Retina (tissue), 1 donor: ENCODE results near the gene CD8B.
"Not testable (repeated sequence)": the region's sequence is repeated elsewhere in the genome, so short reads cannot be mapped to it uniquely, and the experiment has no call there.

Source experiments
- DNase-seq: peaks from one replicate; pipeline ENCODE4 v3.0.0-alpha.2; 2016

Gene CD8B

DNA sequence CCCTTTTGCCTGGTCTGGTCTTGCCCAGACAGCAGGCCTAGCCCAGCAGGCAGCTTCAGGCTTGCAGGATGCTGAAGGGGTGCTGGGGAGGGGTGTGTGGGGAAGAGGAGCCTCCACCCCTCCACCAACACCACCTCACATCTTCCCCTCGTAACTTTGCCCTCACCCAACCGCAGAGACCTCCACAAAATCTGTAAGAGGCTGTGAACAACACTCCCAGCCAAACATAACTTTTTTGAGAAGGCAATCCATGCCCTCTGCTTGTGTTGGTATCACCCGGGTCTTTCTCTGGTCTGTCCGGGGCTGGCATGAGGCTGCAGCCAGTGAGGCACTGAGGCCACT is 26.2 kb downstream of the CD8B start:
- not testable (repeated sequence) for DNase-seq

GRCh38 chr2:86833315-86833714 is 28.4 kb downstream of the CD8B start:
- no peak for DNase-seq

DNA sequence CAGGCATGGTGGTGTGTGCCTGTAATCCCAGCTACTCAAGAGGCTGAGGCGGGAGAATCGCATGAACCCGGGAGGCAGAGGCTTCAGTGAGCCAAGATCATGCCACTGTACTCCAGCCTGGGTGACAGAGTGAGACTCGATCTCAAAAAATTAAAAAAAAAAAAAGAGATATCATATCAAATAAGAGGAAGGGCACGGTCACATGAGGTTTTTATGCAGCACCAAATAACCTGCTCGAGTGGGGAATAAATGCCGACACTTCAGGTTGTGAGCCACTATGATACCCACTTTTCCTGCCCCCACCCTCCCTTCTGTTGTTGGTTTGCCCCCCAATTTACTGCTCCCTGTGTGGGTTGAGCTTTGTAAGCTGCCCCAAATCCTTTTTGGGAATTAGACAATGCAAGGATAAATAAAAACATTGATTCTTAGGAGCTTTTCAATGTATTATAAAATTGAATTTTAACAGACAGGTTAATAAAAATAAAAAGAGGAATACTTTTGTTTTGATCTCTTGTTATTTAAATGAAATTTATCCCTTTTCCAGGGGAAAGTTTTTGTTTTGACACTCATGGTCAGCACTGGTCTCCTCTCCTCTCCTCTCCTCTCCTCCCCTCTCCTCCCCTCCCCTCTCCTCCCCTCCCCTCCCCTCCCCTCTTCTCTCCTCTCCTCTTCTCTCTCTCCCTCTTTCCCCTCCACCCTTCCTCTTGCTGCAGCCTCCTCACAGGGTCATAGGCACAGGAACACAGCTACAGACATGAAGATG is 29.2 kb downstream of the CD8B start:
- no peak for DNase-seq

GRCh38 chr2:86831537-86831936 is 30.1 kb downstream of the CD8B start:
- no peak for DNase-seq

- DNase-seq: no peak
These were observed 34.7 kb downstream of the CD8B start for GRCh38 chr2:86826951-86827350.

GRCh38 chr2:86825693-86826381 is 35.8 kb downstream of the CD8B start:
- DNase-seq: no peak

DNA sequence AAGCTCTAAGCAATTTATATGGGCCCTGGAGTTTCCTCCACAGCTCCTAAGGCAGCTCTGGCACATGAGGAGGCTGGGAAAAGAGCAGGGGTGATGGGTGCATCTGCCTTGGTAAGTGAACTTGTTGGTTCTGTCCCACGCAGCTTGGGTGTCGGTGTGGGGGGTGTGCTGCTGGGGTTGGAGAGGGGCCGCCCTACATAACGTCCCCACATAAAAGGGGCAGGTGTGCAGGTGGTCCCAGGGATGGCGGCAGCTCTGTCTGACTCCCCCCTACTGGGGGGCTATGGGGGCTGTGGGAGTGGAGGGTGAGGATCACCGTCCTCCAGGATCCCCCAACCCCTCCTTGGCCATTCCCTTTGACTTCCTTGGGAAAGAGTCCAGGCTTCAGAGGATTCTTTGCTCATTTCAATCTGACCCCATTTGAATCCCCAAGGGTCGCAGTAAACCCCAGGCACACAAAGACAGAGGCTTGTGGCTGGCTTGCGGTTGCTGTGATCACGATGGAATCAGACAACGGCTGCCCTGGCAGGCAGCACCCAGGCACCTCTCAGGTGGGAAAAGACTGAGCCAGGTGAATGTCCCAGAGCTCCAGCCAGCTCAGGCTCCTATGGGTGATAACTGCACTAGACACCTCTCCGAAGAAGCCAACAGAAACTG is 36.5 kb downstream of the CD8B start:
- no peak for DNase-seq

GRCh38 chr2:86822668-86823345 is 38.9 kb downstream of the CD8B start:
- no peak for DNase-seq

DNA sequence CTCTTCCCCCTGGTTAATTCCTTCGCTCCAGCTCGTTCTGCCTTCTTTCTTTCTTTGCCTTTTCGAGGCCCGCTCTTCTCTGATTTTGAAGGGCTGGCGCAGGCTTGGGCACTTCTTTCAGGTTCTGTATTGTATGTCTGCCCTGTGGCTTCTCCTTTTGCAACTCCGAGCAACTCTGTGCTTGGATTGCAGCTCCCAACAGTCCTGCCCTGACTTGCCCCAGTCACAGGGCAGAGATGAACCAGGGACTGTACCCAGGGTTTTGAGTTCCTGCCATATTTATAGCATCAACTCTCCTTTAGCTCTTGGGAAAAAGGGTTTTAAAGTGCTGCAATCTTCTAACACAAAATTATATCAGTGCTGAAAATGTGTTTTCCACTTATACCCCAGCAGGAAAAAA is 39.8 kb downstream of the CD8B start:
- no peak for DNase-seq

GRCh38 chr2:86821306-86821705 is 40.4 kb downstream of the CD8B start:
- no peak for DNase-seq

GRCh38 chr2:86818957-86819356 is 42.7 kb downstream of the CD8B start:
- DNase-seq: no peak

GRCh38 chr2:86818114-86818801 is 43.4 kb downstream of the CD8B start:
- no peak for DNase-seq

- no peak for DNase-seq
These were observed 46.1 kb downstream of the CD8B start for GRCh38 chr2:86815611-86816010.

DNA sequence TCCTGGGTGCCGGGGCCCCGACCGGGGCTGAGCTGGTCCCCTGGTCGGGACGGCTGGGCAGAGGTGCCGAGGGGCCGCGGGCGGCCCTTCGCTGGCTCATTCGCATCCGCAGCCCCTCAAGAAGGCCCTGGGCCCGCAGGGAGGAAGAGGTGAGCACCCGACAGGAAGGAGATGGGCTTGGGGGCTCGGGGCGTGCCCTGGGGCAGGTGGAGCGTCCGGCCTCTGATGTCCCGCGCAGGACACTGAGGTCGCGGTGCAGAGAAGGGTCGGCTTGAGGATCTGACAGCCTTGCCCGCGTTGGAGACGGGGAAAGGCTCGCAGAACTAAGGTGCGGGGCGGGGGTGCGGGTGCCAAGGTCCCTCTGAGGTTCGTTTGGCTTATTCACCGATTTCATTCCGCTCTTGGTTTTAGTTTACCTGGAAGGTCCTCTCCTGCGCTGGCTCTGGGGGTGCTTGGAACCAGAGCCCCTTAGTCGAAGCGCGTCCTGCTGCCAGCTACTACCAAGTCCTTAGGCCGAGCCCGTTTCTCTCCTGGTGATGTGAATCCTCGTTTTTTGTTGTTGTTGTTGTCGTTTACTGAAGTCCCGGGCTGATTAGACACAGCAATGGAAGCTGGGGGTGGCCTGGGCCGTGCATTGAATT is 52.1 kb downstream of the CD8B start:
- peak; percentile 60 for DNase-seq

DNA sequence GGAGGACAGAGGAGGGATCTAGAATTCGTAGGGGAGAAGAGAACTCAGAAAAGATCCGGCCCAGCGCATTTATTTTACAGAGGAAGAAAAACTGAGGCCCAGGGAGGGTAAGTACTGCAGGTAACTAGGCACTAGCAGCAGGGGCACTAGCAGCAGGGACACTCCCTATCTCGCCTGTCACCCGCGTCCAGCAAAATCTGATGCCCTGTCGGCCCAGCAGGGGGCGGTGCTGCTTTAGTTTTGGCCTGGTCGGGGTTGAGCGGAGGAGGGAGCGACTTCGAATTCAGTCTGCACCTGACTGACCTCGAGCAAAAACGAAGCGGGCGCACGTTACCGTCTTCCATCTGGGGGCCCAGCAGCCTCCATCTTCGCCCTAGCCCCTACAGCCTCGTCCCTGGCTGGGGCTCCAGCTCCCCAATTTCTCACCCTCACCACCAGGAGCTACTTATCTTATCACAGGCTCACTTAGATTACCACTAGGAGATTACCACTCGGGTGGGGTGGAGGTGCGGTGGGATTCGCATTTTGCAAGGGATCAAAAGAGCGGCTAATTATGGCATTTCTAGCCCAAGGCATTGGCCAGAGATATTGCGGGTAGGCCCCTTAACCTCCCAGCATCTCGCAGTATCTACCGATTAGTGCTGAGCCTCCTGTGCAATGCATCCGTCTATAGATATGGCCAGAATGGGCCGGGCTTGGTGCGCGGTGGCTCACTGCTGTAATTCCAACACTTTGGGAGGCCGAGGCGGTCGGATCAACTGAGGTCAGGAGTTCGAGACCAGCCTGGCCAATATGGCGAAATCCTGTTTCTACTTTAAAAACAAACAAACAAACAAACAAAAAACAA is 53.1 kb downstream of the CD8B start:
- DNase-seq: peak; percentile 96

- peak; percentile 86 for DNase-seq
These were observed 54.0 kb downstream of the CD8B start for GRCh38 chr2:86807468-86808275.

- DNase-seq: no peak
These were observed 54.6 kb downstream of the CD8B start for GRCh38 chr2:86807133-86807467.

- DNase-seq: no peak
These were observed 55.4 kb downstream of the CD8B start for GRCh38 chr2:86806059-86806857.

GRCh38 chr2:86800856-86801567 is 60.7 kb downstream of the CD8B start:
- no peak for DNase-seq
